IPS-NIHi7 (cell line): ENCODE data around the gene PDE11A.
A peak's percentile ranks its signal among the peaks of the same experiment; 100 is the strongest.
"Not testable (repeated sequence)": the region's sequence is repeated elsewhere in the genome, so short reads cannot be mapped to it uniquely, and the experiment has no call there.

Experiments
- DNase-seq: peaks from one replicate; pipeline ENCODE4 v3.0.0; 2012; ENCODE audit warnings: mixed read lengths; ENCODE audit errors: extremely low spot score

Gene PDE11A

DNA sequence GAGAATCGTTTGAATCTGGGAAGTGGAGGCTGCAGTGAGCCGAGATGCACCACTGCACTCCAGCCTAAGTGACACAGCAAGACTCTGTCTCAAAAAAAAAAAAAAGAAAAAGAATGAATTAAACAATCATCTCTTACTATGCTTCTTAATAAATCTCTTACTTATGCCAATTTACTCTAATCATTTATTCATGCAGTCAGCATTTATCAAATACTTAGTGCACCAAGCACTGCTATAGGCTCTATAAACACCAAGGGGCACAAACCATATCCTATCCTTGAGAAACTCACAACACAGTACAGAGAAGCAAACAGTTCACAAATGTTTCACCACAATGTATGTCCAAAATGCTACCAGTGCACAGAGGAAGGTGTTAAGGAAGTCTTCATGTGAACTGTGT lies 189.4 kb downstream of the PDE11A start:
- DNase-seq: no peak

DNA sequence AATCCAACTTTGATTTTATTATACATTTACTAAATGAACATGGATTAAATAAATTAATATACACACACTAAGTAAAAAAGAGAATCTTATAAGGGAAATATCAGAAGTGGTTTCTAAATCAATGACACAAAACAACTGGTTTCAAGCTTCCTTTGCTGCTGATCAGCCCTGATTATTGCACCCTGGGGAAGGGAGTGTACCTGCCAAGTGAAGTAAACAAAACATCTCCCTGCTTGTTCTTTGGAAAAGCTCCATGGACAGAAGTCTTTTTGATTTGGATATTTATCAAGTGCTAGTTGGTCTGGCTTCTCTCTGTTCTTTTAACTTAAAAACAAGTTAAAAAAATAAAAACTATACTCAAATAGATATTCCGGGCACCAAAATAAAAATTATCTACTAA lies 190.1 kb downstream of the PDE11A start:
- no peak for DNase-seq

DNA sequence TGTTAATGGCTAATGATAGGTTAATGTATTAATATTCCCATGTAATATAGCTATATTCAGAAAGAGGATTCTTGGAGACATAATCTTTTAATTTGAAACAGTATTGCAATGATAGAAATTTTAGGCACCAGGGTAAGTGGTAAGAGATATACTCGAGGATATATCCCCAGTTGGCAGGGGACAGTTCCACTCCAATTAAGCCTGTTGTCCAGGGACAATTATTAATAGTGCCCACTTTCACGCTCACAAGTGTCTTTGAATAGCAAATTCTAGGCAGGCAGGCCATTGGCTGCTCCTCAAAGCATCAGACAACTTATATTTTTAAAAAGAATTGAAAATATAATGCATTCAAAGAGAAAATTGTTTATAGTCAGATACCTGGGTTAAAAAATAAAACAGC lies 190.7 kb downstream of the PDE11A start:
- no peak for DNase-seq

DNA sequence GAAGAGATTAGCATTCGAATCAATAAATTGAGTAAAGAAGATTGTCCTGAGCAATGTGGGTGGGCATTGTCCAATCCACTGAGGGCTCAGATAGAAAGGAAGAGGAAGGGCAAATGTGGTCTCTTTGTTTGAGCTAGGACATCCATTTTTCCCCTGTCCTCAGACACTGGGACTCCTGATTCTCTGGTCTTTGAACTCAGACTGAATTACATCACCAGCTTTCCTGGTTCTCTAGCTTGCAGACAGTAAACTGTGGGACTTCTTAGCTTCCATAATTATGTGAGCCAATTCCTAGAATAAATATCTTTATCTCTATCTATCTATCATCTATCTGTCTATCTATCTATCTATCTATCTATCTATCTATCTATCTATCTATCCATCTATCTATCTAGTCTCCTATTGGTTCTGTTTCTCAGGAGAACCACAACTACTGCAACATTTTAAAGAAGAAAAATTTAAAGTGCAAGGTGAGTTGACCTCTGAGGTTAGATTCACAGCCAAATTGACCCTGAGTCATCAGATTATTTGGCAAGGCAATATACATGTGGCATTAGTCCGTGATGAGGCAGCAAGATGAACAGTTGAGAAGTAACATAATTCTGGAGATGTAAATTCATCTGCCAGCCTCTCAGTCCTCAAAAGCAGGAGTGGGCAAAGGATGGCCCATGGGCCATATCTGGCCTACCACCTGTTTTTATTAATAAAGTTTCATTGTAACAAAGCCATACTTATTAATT lies 191.4 kb downstream of the PDE11A start:
- DNase-seq: no peak

DNA sequence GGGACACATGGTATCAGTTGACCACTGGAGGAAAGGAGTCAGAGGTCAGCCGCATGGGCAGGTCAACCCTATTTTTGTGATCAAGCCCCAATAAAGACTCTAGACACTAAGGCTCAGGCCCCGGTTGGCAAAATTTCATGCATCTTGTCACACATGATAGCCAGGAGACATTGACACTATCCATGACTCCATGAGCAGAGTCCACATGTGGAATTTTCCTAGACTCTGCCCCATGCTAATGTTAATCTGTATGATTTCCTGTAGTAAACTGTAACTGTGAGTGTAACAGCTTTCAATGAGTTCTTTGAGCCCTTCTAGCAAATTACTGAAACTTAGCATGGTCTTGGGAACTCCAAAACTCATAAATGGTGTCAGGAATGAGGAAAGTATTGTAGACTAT lies 192.3 kb downstream of the PDE11A start:
- no peak for DNase-seq

DNA sequence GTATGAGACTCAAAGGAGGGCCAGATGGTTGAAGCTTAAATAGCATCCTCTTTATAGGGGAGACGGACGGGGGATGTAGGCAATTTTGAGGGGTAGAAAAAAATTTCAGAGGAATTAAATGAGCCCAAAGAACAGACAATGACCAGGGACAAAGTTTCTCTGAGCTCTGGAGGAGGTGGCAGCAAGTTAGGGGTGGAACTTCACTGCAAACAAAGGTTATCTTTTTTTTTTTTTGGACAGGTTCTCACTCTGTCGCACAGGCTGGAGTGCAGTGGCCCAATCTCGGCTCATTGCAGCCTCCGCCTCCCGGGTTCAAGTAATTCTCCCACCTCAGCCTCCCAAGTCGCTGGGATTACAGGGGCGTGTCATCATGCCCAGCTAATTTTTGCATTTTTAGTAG lies 195.6 kb downstream of the PDE11A start:
- DNase-seq: no peak

DNA sequence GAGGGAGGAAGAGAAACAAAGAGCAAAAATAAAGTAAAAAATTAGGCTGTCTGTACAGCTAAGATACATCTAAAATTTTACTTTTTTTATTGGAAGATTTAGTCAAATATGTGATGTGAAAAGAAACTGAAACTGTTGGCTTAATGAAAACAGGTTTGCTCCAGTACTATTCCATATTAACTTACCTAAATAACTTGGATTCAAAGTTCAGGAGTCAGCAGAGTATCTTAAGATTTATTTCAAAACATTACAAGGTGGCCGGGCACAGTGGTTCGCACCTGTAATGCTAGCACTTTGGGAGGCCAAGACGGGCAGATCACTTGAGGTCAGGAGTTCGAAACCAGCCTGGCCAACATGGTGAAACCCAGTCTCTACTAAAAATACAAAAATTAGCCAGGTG lies 197.9 kb downstream of the PDE11A start:
- DNase-seq: no peak

DNA sequence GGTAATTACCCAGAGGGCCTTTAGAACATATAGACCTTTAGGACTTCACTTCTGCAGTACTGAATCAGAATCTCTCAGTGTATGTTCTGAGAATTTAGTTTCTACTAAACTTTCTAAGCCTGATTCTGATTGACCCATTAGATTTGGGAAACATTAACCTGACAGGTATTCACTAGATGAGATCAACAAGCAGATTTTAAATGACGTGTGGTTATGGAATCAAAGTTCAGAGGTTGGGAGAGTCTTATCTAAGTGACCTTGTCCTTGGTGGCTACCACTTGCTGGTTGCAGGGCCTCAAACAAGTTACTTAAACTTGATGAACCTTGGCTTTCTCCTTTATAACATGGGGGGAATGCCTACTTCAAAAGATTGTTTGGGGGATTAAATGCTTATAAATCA lies 198.7 kb downstream of the PDE11A start:
- DNase-seq: no peak

DNA sequence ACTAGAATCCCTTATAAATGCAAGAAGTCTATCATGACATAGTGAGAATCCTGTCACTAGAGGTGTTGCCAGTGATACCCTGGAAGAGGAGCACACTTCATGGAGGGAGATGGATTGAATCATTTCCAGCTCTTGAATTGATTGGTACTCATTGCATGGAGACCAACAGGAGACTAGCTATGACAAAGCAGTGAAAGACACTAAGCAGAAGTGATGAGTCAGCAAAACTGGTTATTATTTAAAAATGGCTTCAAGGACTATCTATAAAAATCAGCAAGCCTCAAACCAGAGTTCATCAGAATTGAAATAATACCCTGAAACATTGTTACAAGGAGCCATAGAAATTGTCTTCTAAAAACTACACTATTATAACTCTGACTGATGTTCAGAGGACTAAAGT lies 200.3 kb downstream of the PDE11A start:
- no peak for DNase-seq

DNA sequence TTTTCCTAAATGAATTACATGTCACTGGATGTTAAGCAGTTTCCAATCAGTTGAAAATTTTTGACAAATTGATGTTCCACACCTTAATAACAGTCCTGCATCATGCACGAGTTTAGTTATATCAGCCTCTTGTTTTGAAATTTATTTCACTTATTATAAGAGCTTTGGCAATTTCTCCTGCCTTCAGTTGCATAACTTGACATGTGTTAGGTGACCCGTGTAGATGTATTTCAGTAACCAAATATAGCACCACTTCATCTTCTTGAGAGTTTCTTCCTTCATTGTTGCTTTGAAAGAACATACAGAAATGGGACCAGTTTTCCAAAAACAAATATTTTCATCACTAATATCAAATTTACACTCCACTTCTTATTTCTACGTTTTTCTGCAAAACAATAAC lies 202.7 kb downstream of the PDE11A start:
- DNase-seq: no peak

DNA sequence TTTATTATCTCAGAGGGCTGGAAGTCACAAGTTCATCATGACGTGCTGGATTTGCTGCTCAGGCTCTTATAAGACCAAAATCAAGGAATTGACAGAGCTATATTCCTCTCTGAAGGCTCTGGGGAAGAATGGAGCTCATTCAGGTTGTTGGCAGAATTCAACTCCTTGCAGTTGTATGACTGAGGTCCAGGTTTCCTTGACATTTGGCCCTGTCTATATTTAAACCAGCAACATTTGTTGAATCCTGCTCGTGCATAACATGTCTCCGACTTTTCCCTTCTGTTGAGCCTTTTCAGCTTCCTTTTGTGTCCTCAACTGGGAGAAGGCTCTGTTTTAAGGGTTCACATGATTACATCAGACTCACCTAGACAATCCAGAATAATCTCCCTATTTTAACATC lies 203.4 kb downstream of the PDE11A start:
- no peak for DNase-seq

DNA sequence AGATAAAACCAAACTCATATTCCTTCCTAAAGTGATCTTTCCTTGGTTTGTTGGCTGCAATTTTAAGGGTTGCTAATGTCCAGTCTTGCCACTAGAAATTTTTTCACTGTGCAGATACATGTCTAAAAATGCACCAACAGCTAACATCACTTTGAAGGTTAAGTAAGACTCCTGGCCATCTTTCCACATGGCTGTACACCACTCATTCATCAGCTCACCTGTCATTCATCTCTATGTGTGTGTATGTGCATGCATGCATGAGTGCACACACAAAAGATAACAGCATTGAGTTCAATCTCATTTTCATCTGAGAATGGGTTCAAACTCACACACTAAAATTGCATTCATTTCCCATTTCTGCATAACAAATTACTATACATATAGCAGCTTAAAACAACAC lies 203.8 kb downstream of the PDE11A start:
- no peak for DNase-seq

DNA sequence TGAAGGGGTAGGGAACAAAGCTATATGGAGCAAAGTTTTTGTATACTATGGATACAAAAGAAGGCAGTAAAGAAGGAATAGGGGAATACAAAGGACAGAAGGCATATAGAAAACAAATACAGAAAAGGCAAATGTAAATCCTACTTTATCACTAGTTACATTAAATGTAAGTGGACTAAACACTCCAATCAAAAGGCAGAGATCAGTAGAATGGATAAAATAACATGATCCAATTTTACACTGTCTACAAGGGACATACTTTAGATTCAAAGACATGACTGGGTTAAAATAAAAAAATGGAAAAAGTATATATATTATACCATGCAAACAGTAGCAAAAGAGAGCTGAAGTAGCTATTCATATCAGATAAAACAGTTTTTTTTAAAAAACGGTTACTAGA lies 215.0 kb downstream of the PDE11A start:
- no peak for DNase-seq

DNA sequence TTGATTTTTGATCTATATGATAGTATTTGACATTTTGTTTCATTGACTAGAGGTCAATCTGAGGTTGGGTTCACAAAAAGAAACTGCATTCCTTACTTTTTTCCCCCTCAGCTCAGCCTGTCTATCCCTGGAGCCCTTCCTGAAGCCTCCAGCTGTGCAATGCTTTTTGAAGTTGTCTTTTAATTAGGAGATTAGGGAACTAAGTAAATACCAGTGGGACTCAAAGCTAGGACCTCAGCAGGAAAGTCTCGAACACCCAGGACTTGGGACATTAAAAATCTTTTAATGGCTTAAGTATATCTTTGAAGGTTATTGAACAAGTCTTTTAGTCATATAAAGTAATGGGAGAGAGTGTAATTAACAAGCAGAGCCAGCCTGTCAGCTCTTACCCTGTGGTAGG lies 220.2 kb downstream of the PDE11A start:
- DNase-seq: peak; percentile 14

DNA sequence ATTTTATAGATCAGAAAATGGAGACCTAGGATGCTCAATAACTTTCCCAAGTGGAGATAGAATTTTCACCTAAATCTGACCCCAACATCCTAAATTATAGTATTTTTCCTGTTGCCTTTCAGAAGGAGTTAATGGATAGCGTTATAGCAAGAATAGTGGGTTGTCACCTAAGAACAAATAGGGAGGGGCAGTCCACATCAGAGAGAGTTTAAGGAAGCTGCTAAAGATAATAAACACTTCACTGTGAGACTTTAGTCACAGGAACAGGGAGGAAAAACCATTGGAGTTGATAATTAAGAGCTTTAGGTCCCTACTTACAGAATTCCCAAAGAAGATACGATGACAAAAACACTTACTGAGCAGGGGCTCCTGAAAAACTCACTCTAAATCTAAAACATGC lies 229.4 kb downstream of the PDE11A start:
- no peak for DNase-seq

DNA sequence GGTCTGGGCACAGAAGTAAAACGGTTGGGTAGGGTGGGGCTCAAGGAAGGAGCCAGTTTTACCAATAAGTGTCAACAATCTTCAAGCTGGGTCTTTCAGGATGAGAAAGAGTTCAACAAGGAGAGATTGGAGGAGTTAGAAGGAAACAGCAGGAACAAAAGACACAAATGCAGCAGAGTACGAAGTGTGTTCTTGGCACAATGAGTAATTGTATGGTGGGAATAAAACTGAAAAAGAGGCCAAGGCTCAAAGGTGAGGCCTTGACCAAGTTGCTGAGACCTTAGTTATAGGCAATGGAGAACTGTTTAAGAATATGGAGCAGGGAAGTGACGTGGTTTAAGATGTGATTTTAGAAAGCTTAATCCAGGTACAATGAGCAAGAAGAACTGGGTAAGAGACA lies 230.3 kb downstream of the PDE11A start:
- DNase-seq: no peak

DNA sequence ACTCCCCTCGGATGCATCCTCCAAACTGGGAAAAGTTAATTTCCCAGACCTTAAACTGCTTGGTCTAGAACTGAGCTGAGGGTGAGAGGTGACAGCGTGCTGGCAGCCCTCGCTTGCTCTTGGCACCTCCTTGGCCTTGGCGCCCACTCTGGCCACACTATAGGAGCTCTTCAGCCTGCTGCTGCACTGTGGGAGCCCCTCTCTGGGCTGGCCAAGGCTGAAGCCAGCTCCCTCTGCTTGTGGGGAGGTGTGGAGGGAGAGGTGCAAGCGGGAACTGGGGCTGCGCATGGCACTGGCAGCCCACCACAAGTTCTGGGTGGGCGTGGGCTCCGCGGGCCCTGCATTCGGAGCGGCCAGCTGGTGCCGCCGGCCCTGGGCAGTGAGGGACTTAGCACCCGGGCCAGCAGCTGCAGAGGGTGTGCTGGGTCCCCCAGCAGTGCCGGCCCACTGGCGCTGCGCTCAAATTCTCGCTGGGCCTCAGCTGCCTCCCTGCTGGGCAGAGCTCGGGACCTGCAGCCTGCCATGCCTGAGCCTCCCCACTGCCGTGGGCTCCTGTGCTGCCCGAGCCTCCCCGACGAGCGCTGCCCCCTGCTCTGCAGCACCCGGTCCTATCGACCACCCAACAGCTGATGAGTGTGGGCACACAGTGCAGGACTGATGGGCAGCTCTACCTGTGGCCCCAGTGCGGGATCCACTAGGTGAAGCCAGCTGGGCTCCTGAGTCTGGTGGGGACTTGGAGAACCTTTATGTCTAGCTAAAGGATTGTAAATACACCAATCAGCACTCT lies 237.0 kb downstream of the PDE11A start:
- not testable (repeated sequence) for DNase-seq

DNA sequence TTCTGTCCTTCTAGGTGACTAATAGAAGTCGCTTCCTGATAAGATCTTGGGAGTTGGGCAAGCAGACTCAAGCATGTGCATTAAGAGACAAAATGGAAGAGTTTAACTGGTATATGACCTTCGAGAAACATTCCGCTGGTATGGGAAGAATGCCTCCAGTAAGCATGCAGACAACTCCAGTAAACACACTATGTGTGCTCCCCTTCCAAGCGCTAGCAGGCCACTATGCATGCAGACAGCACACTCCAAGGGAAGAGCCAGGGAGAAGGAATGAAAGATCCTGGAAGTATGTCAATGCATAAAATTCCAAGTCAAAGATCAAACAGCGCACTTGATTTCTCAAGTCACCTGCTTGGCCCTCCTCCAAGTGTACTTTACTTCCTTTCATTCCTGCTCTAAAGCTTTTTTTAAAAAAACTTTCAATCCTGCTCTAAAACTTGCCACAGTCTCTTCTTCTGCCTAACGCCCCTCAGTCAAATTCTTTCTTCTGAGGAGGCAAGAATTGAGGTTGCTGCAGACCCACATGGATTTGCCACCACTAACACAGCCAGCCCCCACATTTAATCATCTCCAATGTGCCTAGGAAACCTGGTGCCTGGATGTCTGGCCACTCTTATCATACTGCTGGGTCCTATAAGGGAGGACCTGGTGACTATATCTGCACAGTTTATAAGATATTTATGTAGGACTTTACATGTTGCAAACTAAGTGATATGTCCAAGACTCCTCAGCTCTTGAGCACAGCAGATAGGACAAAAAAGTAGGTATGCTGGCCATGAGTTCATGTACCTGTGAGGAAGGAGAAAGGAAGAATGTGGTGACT lies 239.8 kb downstream of the PDE11A start:
- no peak for DNase-seq

DNA sequence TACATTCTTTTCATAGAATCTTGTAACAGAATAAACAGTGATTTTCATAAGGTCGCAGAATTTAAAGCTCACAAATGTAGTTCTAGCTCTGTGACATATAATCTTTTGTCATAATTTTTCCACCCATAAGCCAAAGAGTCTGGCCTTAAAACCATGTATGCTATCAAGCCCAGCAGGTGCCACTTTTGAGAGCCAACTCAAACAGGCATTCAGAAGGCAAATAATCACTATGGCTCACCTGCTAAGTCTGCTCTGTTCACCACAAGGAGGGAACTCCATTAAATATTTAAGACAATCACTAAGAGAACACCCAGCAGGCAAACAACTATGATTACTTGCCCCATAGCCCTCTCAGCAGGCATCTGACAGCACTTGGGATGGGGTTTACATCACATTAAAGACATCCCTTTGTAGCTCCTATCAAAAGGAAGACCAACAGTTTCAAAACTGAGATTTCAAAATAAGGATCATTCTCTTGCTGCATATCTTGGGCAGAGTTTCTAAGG lies 241.6 kb downstream of the PDE11A start:
- peak; percentile 18 for DNase-seq

DNA sequence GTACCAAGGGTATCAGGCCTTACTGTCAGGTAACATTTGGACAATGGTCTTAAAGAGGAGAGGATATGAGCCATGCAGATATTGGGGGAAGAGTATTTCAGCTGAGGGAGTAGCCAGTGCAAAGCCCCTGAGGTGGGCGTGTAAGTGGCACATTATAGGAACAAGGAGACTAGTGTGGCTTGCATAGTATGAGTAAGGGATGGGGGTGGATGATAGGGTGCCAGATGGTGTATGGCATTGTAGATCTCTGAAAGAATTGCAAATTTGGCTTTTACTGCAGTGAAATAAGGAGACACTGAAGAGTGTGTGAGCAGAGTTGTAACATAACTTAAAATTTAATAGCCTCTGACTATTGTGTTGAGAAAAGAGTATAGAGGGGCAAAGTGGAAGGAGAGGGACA lies 244.0 kb downstream of the PDE11A start:
- no peak for DNase-seq

DNA sequence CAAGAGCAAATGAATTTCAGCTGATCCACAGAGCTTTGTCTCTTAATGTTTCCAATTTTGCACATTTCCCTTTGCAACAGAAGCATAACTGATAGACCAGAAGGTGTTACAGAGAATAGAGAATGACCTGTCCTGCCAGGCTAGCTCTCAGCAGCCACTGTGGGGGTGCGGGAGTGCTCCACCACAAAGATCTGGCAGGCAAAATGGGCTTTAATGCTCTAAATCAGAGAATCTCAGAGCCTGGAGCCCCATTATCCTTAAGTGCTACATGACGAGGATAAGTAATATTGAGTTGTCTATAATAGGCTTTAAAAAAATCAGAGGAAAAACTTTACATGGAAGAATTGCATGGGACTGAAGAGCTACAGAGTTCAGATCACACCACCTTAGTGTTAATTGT lies 245.7 kb downstream of the PDE11A start:
- no peak for DNase-seq

DNA sequence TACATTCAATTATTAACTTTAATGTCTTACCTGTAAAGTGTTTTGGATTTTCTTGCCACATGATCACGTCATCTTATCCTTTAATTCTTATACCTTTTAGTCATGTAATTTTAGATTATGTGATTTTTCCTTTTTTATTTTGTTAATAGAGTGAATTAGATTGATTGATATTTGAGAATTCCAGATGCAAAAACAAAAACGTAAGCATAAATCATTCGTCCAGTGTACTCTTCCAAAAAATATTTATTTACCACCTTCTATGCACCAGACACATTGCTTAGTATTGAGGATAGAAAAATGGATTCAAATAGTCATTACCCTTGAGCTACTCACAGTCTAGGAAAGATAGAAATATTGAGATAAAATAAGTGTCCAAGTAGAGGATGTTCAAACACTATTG lies 249.6 kb downstream of the PDE11A start:
- no peak for DNase-seq
